HepG2 (cell line): ENCODE data around the gene LRRC63. TPM values are rescaled to one million over a fixed set of nuclear protein-coding genes. Genes with fewer than 3 reads are reported as not detected.

Experiments
- ATAC-seq: fragments of 200-7000 bp; cut with Tn5 transposase; 3 replicates; pipeline ENCODE4 v1.9.1; 2020; ENCODE audit warnings: mild to moderate bottlenecking, moderate library complexity
- BruUV-seq: library from RNA; stranded (reverse); fragments of 400-500 nt; replicated peaks from 2 replicates; lab custom pipeline; 2021; lab: Mats Ljungman, UMichigan
- CTCF ChIA-PET: fragments of 300-600 bp; formaldehyde crosslinking; extraction: SDS; loops from one replicate; lab custom pipeline; 2021; ENCODE audit warnings: low total read pairs, inconsistent platforms, low intra/inter-chr PET ratio; lab: Yijun Ruan, JAX
- POLR2A ChIA-PET: fragments of 350-600 bp; sonication (Branson Sonifier 250); formaldehyde crosslinking; loops from one replicate; lab custom pipeline; 2020; ENCODE audit warnings: antibody characterized with exemption, inconsistent platforms; lab: Yijun Ruan, JAX
- DNase-seq: peaks from one replicate; pipeline ENCODE4 v3.0.0-alpha.2; 2015; ENCODE audit warnings: low spot score
- FAIRE-seq: peaks from 3 replicates; lab custom pipeline; 2011; peaks lifted over from hg19 to GRCh38; lab: Jason Lieb, UNC
- H2AFZ ChIP-seq: one replicate; pipeline ENCODE4 v1.6.1; 2011; ENCODE audit warnings: low read length, inconsistent platforms
- H3K27ac ChIP-seq: fragments of 300-600 bp; 3 replicates; pipeline ENCODE4 v1.8.0; 2011; ENCODE audit warnings: mixed run types, mild to moderate bottlenecking, mixed read lengths, low read length, inconsistent platforms; ENCODE audit not compliant: insufficient read depth; ENCODE audit errors: extremely low read length
- H3K27me3 ChIP-seq, 2 experiments: fragments of 200-600 bp in 1 of 2; 2 replicates in 1 of 2; 3 replicates in 1 of 2; pipeline versions ENCODE4 v1.6.0 to v1.8.0; 2011; ENCODE audit warnings: low read length in 2 of 2, mild to moderate bottlenecking in 2 of 2, moderate library complexity in 2 of 2, inconsistent platforms in 1 of 2; ENCODE audit not compliant: insufficient read depth in 2 of 2, control insufficient read depth in 1 of 2
- H3K36me3 ChIP-seq, 2 experiments: fragments of 200-600 bp in 1 of 2; replicated peaks in 1 of 2; 2 replicates in 1 of 2; 3 replicates in 1 of 2; pipeline versions ENCODE4 v1.5.1 to v1.8.0; 2011; ENCODE audit warnings: low read length in 2 of 2, inconsistent platforms in 1 of 2; ENCODE audit not compliant: insufficient read depth in 2 of 2, control insufficient read depth in 1 of 2
- H3K4me1 ChIP-seq: 2 replicates; pipeline ENCODE4 v1.5.1; 2012; ENCODE audit warnings: low read length, inconsistent platforms; ENCODE audit not compliant: insufficient read depth
- H3K4me2 ChIP-seq: 2 replicates; pipeline ENCODE4 v1.6.0; 2011; ENCODE audit warnings: low read depth, low read length, inconsistent platforms
- H3K4me3 ChIP-seq, 3 experiments: fragments of 200-600 bp in 1 of 3; sonication (generic), shearing (Covaris generic) in 1 of 3; replicated peaks in 1 of 3; 2 replicates each; pipeline ENCODE4 v1.5.1; 2011 to 2016; ENCODE audit warnings: low read length in 3 of 3, inconsistent platforms in 2 of 3, low read depth in 2 of 3, mild to moderate bottlenecking in 2 of 3, control low read depth in 1 of 3, mixed read lengths in 1 of 3; ENCODE audit not compliant: insufficient read depth in 1 of 3
- H3K79me2 ChIP-seq: one replicate; pipeline ENCODE4 v1.6.1; 2011; ENCODE audit warnings: low read length, inconsistent platforms; ENCODE audit not compliant: insufficient read depth
- H3K9ac ChIP-seq: 2 replicates; pipeline ENCODE4 v1.6.0; 2011; ENCODE audit warnings: mild to moderate bottlenecking, low read depth, low read length, inconsistent platforms; ENCODE audit not compliant: insufficient read depth
- H3K9me3 ChIP-seq: 2 replicates; pipeline ENCODE4 v1.5.1; 2012; ENCODE audit warnings: mild to moderate bottlenecking, low read length
- H4K20me1 ChIP-seq: 2 replicates; pipeline ENCODE4 v1.6.0; 2011; ENCODE audit warnings: inconsistent platforms, mild to moderate bottlenecking, low read length, moderate library complexity; ENCODE audit not compliant: insufficient read depth
- FOSL1 ChIP-seq: sonication (generic); formaldehyde crosslinking; IDR thresholded peaks from 2 replicates; pipeline ENCODE4 v1.9.0; 2021; ENCODE audit warnings: missing genetic modification reagents, borderline replicate concordance
- GATA4 ChIP-seq: sonication (generic); IDR thresholded peaks from 2 replicates; pipeline ENCODE4 v1.6.1; 2016; ENCODE audit warnings: antibody characterized with exemption, low read depth, borderline replicate concordance
- HNF4A ChIP-seq: sonication (generic); formaldehyde crosslinking; IDR thresholded peaks from 2 replicates; pipeline ENCODE4 v1.4.0; 2020; ENCODE audit warnings: missing genetic modification reagents
- KLF16 ChIP-seq, 2 experiments: sonication (generic) in 1 of 2; formaldehyde crosslinking in 1 of 2; IDR thresholded peaks; 2 replicates each; pipeline versions ENCODE4 v1.6.1 to v1.8.0; 2016 to 2023; ENCODE audit warnings: missing genetic modification reagents in 2 of 2, missing compliant biosample characterization in 1 of 2
- RBM39 ChIP-seq: fragments of 200-400 bp; formaldehyde crosslinking; IDR thresholded peaks from one replicate; pipeline ENCODE4 v1.6.1; 2018; ENCODE audit warnings: antibody characterized with exemption, mild to moderate bottlenecking, low read depth, low read length; ENCODE audit not compliant: poor library complexity, severe bottlenecking
- RFX5 ChIP-seq: IDR thresholded peaks from 2 replicates; pipeline ENCODE4 v1.6.1; 2011; ENCODE audit warnings: low read depth, low read length, improper control_type of control experiment
- SNAPC2 ChIP-seq: sonication (generic); formaldehyde crosslinking; IDR thresholded peaks from 2 replicates; pipeline ENCODE4 v1.8.1; 2022; ENCODE audit warnings: mild to moderate bottlenecking, missing genetic modification reagents
- XRCC5 ChIP-seq: fragments of 200-400 bp; formaldehyde crosslinking; optimal IDR thresholded peaks from 2 replicates; pipeline ENCODE3; 2017; ENCODE audit warnings: mild to moderate bottlenecking, low read length
- ZNF101 ChIP-seq: sonication (generic); formaldehyde crosslinking; IDR thresholded peaks from 2 replicates; pipeline ENCODE4 v1.4.0; 2020; ENCODE audit warnings: mild to moderate bottlenecking, low read depth, missing genetic modification reagents, borderline replicate concordance
- ZNF414 ChIP-seq: sonication (generic); formaldehyde crosslinking; IDR thresholded peaks from 2 replicates; pipeline ENCODE4 v1.5.0; 2020; ENCODE audit warnings: missing genetic modification reagents
- ZNF564 ChIP-seq: sonication (generic); formaldehyde crosslinking; IDR thresholded peaks from 2 replicates; pipeline ENCODE4 v1.8.1; 2023; ENCODE audit warnings: mild to moderate bottlenecking, missing genetic modification reagents
- ZNF781 ChIP-seq: sonication (generic); formaldehyde crosslinking; IDR thresholded peaks from 2 replicates; pipeline ENCODE4 v1.5.1; 2020; ENCODE audit warnings: borderline replicate concordance, mild to moderate bottlenecking, missing genetic modification reagents; ENCODE audit errors: not compliant biosample characterization
- WGBS: methylation state at CpG from one replicate; pipeline ENCODE4 v1.1.6; 2017; ENCODE audit warnings: low lambda C conversion rate; 5-methylcytosine and 5-hydroxymethylcytosine counted together
- in situ Hi-C: cut with HindIII; loops from 2 replicates; pipeline ENCODE4 v1.10.0; 2017; ENCODE audit warnings: low pct_unique_long_range_greater_than_20kb; ENCODE audit not compliant: extremely low pct_ligation_motif_present
- intact Hi-C: fragments of 100-400 bp; cut with micrococcal nuclease; formaldehyde crosslinking; loops from one replicate; pipeline ENCODE4 v1.10.0; 2022; ENCODE audit not compliant: unreplicated experiment
- polyA plus RNA-seq, 8 experiments: library from polyadenylated mRNA; depleted of rRNA in 3 of 8; stranded (reverse) in 7 of 8; unstranded in 1 of 8; fragments of >200 nt; fragmentation: Illumina TruSeq in 4 of 8; extraction: Trizol in 4 of 8; gene quantifications; 2 replicates each; pipeline versions ENCODE4 v1.2.1 to v1.2.3, GENCODE V29; 2011 to 2016; ENCODE audit warnings: low read depth in 4 of 8, missing spikeins in 1 of 8, mixed read lengths in 1 of 8; ENCODE audit not compliant: insufficient read depth in 1 of 8
- total RNA-seq, 5 experiments: library from RNA; depleted of rRNA; stranded (reverse); fragments of >200 nt; fragmentation: Illumina TruSeq; extraction: Trizol; gene quantifications; 2 replicates each; pipeline ENCODE4 v1.2.3, GENCODE V29; 2016; ENCODE audit warnings: low read depth in 1 of 5
- TF ChIP-seq, protein P1 (sequence below): sonication (generic); formaldehyde crosslinking; IDR thresholded peaks from 2 replicates; pipeline ENCODE4 v1.8.0; 2022; ENCODE audit warnings: missing genetic modification reagents, mild to moderate bottlenecking, inconsistent platforms, borderline replicate concordance

The LRRC63 gene
- total and polyA plus RNA-seq, 2 of the 13 experiments (the other 11 are each of a cell fraction or from before 2014, with no cell fraction given) = not detected

DNA sequence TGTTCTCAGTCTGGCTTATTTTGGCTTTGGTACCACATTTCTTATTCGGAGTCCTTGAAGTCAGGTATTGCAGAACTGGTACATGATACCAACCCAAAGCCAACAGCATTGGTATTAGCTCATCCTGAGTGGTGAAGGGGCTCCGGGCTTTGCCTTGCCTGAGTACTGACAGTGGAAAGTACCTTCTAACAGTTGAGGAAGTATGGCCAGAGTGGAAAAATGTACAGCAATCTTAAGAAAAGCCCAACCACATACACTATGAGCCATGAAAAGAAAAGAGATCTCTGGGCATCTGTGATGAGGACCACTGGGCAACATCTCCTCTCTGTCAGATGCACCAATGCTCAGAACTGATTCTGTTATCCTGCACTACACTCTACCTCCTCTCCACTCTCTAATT, 38.1 kb upstream of the LRRC63 start:
- Histone ChIP-seq H4K20me1 (no peaks in the 10 kb centered on the region), H3K9ac (no peak overlapping the region), H2AFZ (no peak overlapping the region), H3K4me2 (no peak overlapping the region), H3K79me2 (no peaks in the 10 kb centered on the region), H3K4me3 (no peak overlapping the region), H3K9me3 (no peaks in the 10 kb centered on the region), H3K27me3 (peaks cover 2 to 4% of the 10 kb centered on the region in 2 experiments; a peak in 2 of 5 replicates), H3K4me1 (peaks cover 12% of the 10 kb centered on the region; the same call in 1 of the 2 replicates), H3K27ac (no peak overlapping the region), H3K36me3 (no peaks in the 10 kb centered on the region)
- in situ Hi-C loops = no loop called here
- DNase-seq (no peak), FAIRE-seq (no peak), ATAC-seq (no peak)
- no TSS peak for BruUV-seq
- POLR2A ChIA-PET = no interaction called here
- 29% methylated on average over 2 of the region's 2 CpGs for WGBS
- intact Hi-C loops = no loop called here
- CTCF ChIA-PET = no interaction called here
- TF ChIP-seq KLF16 (CRISPR knock-in tag; IDR thresholded peaks at IDR 0.05) = no peak

- no TSS peak for BruUV-seq
- Histone ChIP-seq H4K20me1 (no peaks in the 10 kb centered on the region), H3K27me3 (peaks cover 2 to 4% of the 10 kb centered on the region in 2 experiments; a peak in 2 of 5 replicates), H3K4me3 (no peak overlapping the region), H3K9me3 (no peaks in the 10 kb centered on the region), H3K4me1 (no peaks in the 10 kb centered on the region), H3K4me2 (no peak overlapping the region), H3K27ac (no peak overlapping the region), H3K79me2 (no peaks in the 10 kb centered on the region), H3K36me3 (no peaks in the 10 kb centered on the region), H3K9ac (no peak overlapping the region), H2AFZ (no peak overlapping the region)
- POLR2A ChIA-PET = no interaction called here
- CTCF ChIA-PET = no interaction called here
- ATAC-seq = no peak
- intact Hi-C loops = no loop called here
- DNase-seq = no peak
- in situ Hi-C loops = no loop called here
- no peak for FAIRE-seq
- WGBS = 52% methylated on average over 3 of the region's 3 CpGs
- TF ChIP-seq FOSL1 (CRISPR knock-in tag) (no peak), RBM39 (no peak), ZNF781 (CRISPR knock-in tag) (no peak), SNAPC2 (CRISPR knock-in tag) (no peak), ZNF101 (CRISPR knock-in tag) (no peak), HNF4A (CRISPR knock-in tag) (no peak), XRCC5 (no peak), GATA4 (no peak), ZNF414 (CRISPR knock-in tag) (no peak), ZNF564 (CRISPR knock-in tag) (no peak), RFX5 (no peak)
- TF ChIP-seq, protein P1, sequence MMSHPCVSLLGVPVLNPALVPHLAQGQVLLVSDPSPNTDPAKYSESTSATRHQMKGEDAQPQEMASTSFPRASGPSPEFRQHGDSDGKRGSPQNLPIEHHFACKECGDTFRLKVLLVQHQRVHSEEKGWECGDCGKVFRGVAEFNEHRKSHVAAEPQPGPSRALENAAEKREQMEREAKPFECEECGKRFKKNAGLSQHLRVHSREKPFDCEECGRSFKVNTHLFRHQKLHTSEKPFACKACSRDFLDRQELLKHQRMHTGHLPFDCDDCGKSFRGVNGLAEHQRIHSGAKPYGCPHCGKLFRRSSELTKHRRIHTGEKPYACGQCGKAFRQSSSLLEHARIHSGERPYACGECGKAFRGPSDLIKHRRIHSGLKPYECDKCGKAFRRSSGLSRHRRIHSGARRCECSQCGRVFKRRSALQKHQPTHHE (CRISPR knock-in tag) = no peak
Measured at GRCh38 chr13:46176756-46177155, 35.0 kb upstream of the LRRC63 start.
